Measurements from ENCODE around the gene AIMP2.
"Not testable (repeated sequence)": the region's sequence is repeated elsewhere in the genome, so short reads cannot be mapped to it uniquely, and the experiment has no call there.

Gene AIMP2

GRCh38 chr7:6007835-6008590 lies 1.1 kb upstream of the AIMP2 start:
- not testable (repeated sequence) for H3K36me3 ChIP-seq (ENCODE audit: control insufficient read depth in 2 of 2, insufficient read depth in 2 of 2, low read length in 2 of 2); H3K9me3 ChIP-seq (ENCODE audit: control insufficient read depth in 2 of 2, low read length in 2 of 2); H3K27ac ChIP-seq (ENCODE audit: low read depth in 2 of 2, low read length in 2 of 2); H3K27me3 ChIP-seq (ENCODE audit: control insufficient read depth in 2 of 2, insufficient read depth in 2 of 2, low read length in 2 of 2)
- Histone ChIP-seq H3K4me1 (ENCODE audit: control insufficient read depth in 2 of 2, insufficient read depth in 2 of 2, low read length in 2 of 2) (peaks cover 6 to 17% of the 10 kb centered on the region in 2 donors), H3K9ac (ENCODE audit: low read depth in 1 of 2, low read length in 2 of 2) (peak overlapping the region; percentile 34 to 79), H3K4me3 (ENCODE audit: low read length in 2 of 2) (peak overlapping the region; percentile 85 to 86)

GRCh38 chr7:6010370-6010769 lies 1.3 kb downstream of the AIMP2 start:
- Histone ChIP-seq H3K9ac (ENCODE audit: low read depth in 1 of 2, low read length in 2 of 2) (peak overlapping the region in 1 of 2 donors; percentile 32), H3K4me1 (ENCODE audit: control insufficient read depth in 2 of 2, insufficient read depth in 2 of 2, low read length in 2 of 2) (peaks cover 8 to 24% of the 10 kb centered on the region in 2 donors)
- not testable (repeated sequence) for H3K36me3 ChIP-seq (ENCODE audit: control insufficient read depth in 2 of 2, insufficient read depth in 2 of 2, low read length in 2 of 2); H3K27ac ChIP-seq (ENCODE audit: low read depth in 2 of 2, low read length in 2 of 2); H3K4me3 ChIP-seq (ENCODE audit: low read length in 2 of 2); H3K27me3 ChIP-seq (ENCODE audit: control insufficient read depth in 2 of 2, insufficient read depth in 2 of 2, low read length in 2 of 2); H3K9me3 ChIP-seq (ENCODE audit: control insufficient read depth in 2 of 2, low read length in 2 of 2)

- H3K27ac ChIP-seq (ENCODE audit: low read depth in 2 of 2, low read length in 2 of 2) = peak overlapping the region; percentile 78 to 89
These were observed 2.5 kb downstream of the AIMP2 start for GRCh38 chr7:6011541-6011940.

GRCh38 chr7:6012355-6013104 lies 3.5 kb downstream of the AIMP2 start:
- Histone ChIP-seq H3K9ac (ENCODE audit: low read depth in 1 of 2, low read length in 2 of 2) (peak overlapping the region in 1 of 2 donors; percentile 50), H3K4me1 (ENCODE audit: control insufficient read depth in 2 of 2, insufficient read depth in 2 of 2, low read length in 2 of 2) (peaks cover 8 to 22% of the 10 kb centered on the region in 2 donors), H3K36me3 (ENCODE audit: control insufficient read depth in 2 of 2, insufficient read depth in 2 of 2, low read length in 2 of 2) (peaks cover 15 to 20% of the 10 kb centered on the region in 2 donors), H3K4me3 (ENCODE audit: low read length in 2 of 2) (peak overlapping the region in 1 of 2 donors; percentile 14), H3K27me3 (ENCODE audit: control insufficient read depth in 2 of 2, insufficient read depth in 2 of 2, low read length in 2 of 2) (no peaks in the 10 kb centered on the region), H3K27ac (ENCODE audit: low read depth in 2 of 2, low read length in 2 of 2) (peak overlapping the region; percentile 78 to 89), H3K9me3 (ENCODE audit: control insufficient read depth in 2 of 2, low read length in 2 of 2) (no peaks in the 10 kb centered on the region)

More at GRCh38 chr7:6011541-6011940, 2.5 kb downstream of the AIMP2 start:
- Histone ChIP-seq H3K9me3 (ENCODE audit: control insufficient read depth in 2 of 2, low read length in 2 of 2) (no peaks in the 10 kb centered on the region), H3K36me3 (ENCODE audit: control insufficient read depth in 2 of 2, insufficient read depth in 2 of 2, low read length in 2 of 2) (peaks cover 8 to 13% of the 10 kb centered on the region in 2 donors), H3K4me1 (ENCODE audit: control insufficient read depth in 2 of 2, insufficient read depth in 2 of 2, low read length in 2 of 2) (peaks cover 8 to 24% of the 10 kb centered on the region in 2 donors), H3K27me3 (ENCODE audit: control insufficient read depth in 2 of 2, insufficient read depth in 2 of 2, low read length in 2 of 2) (no peaks in the 10 kb centered on the region), H3K9ac (ENCODE audit: low read depth in 1 of 2, low read length in 2 of 2) (peak overlapping the region in 1 of 2 donors; percentile 26), H3K4me3 (ENCODE audit: low read length in 2 of 2) (no peak overlapping the region)

GRCh38 chr7:6015917-6016652 lies 7.0 kb downstream of the AIMP2 start:
- Histone ChIP-seq H3K9me3 (ENCODE audit: control insufficient read depth in 2 of 2, low read length in 2 of 2) (no peaks in the 10 kb centered on the region), H3K4me3 (ENCODE audit: low read length in 2 of 2) (no peak overlapping the region), H3K4me1 (ENCODE audit: control insufficient read depth in 2 of 2, insufficient read depth in 2 of 2, low read length in 2 of 2) (peaks cover 6 to 24% of the 10 kb centered on the region in 2 donors), H3K27ac (ENCODE audit: low read depth in 2 of 2, low read length in 2 of 2) (no peak overlapping the region), H3K27me3 (ENCODE audit: control insufficient read depth in 2 of 2, insufficient read depth in 2 of 2, low read length in 2 of 2) (no peaks in the 10 kb centered on the region), H3K9ac (ENCODE audit: low read depth in 1 of 2, low read length in 2 of 2) (no peak overlapping the region), H3K36me3 (ENCODE audit: control insufficient read depth in 2 of 2, insufficient read depth in 2 of 2, low read length in 2 of 2) (peaks cover 24 to 42% of the 10 kb centered on the region in 2 donors)

- Histone ChIP-seq H3K9ac (ENCODE audit: low read depth in 1 of 2, low read length in 2 of 2) (no peak overlapping the region), H3K9me3 (ENCODE audit: control insufficient read depth in 2 of 2, low read length in 2 of 2) (no peaks in the 10 kb centered on the region), H3K27ac (ENCODE audit: low read depth in 2 of 2, low read length in 2 of 2) (no peak overlapping the region), H3K4me3 (ENCODE audit: low read length in 2 of 2) (no peak overlapping the region), H3K36me3 (ENCODE audit: control insufficient read depth in 2 of 2, insufficient read depth in 2 of 2, low read length in 2 of 2) (peaks cover 28 to 46% of the 10 kb centered on the region in 2 donors), H3K27me3 (ENCODE audit: control insufficient read depth in 2 of 2, insufficient read depth in 2 of 2, low read length in 2 of 2) (no peaks in the 10 kb centered on the region), H3K4me1 (ENCODE audit: control insufficient read depth in 2 of 2, insufficient read depth in 2 of 2, low read length in 2 of 2) (peaks cover 6 to 23% of the 10 kb centered on the region in 2 donors)
These were observed 7.5 kb downstream of the AIMP2 start for GRCh38 chr7:6016653-6016966.

GRCh38 chr7:6020371-6021286 lies 11.6 kb downstream of the AIMP2 start:
- Histone ChIP-seq H3K4me3 (ENCODE audit: low read length in 2 of 2) (no peak overlapping the region), H3K27me3 (ENCODE audit: control insufficient read depth in 2 of 2, insufficient read depth in 2 of 2, low read length in 2 of 2) (no peaks in the 10 kb centered on the region), H3K9ac (ENCODE audit: low read depth in 1 of 2, low read length in 2 of 2) (no peak overlapping the region), H3K27ac (ENCODE audit: low read depth in 2 of 2, low read length in 2 of 2) (no peak overlapping the region), H3K4me1 (ENCODE audit: control insufficient read depth in 2 of 2, insufficient read depth in 2 of 2, low read length in 2 of 2) (peaks cover 0 to 20% of the 10 kb centered on the region in 2 donors), H3K9me3 (ENCODE audit: control insufficient read depth in 2 of 2, low read length in 2 of 2) (no peaks in the 10 kb centered on the region), H3K36me3 (ENCODE audit: control insufficient read depth in 2 of 2, insufficient read depth in 2 of 2, low read length in 2 of 2) (peaks cover 54 to 74% of the 10 kb centered on the region in 2 donors)

GRCh38 chr7:6022707-6023106 lies 13.6 kb downstream of the AIMP2 start:
- Histone ChIP-seq H3K27ac (ENCODE audit: low read depth in 2 of 2, low read length in 2 of 2) (no peak overlapping the region), H3K36me3 (ENCODE audit: control insufficient read depth in 2 of 2, insufficient read depth in 2 of 2, low read length in 2 of 2) (peaks cover 40 to 73% of the 10 kb centered on the region in 2 donors), H3K9ac (ENCODE audit: low read depth in 1 of 2, low read length in 2 of 2) (no peak overlapping the region), H3K4me3 (ENCODE audit: low read length in 2 of 2) (no peak overlapping the region), H3K4me1 (ENCODE audit: control insufficient read depth in 2 of 2, insufficient read depth in 2 of 2, low read length in 2 of 2) (peaks cover 13 to 39% of the 10 kb centered on the region in 2 donors), H3K9me3 (ENCODE audit: control insufficient read depth in 2 of 2, low read length in 2 of 2) (no peaks in the 10 kb centered on the region), H3K27me3 (ENCODE audit: control insufficient read depth in 2 of 2, insufficient read depth in 2 of 2, low read length in 2 of 2) (no peaks in the 10 kb centered on the region)

- Histone ChIP-seq H3K9me3 (ENCODE audit: control insufficient read depth in 2 of 2, low read length in 2 of 2) (no peaks in the 10 kb centered on the region), H3K4me3 (ENCODE audit: low read length in 2 of 2) (no peak overlapping the region), H3K27me3 (ENCODE audit: control insufficient read depth in 2 of 2, insufficient read depth in 2 of 2, low read length in 2 of 2) (no peaks in the 10 kb centered on the region), H3K9ac (ENCODE audit: low read depth in 1 of 2, low read length in 2 of 2) (peak overlapping the region in 1 of 2 donors; percentile 31), H3K27ac (ENCODE audit: low read depth in 2 of 2, low read length in 2 of 2) (peak overlapping the region; percentile 29 to 84), H3K36me3 (ENCODE audit: control insufficient read depth in 2 of 2, insufficient read depth in 2 of 2, low read length in 2 of 2) (peaks cover 43 to 78% of the 10 kb centered on the region in 2 donors), H3K4me1 (ENCODE audit: control insufficient read depth in 2 of 2, insufficient read depth in 2 of 2, low read length in 2 of 2) (peaks cover 13 to 50% of the 10 kb centered on the region in 2 donors)
These were observed 14.9 kb downstream of the AIMP2 start for GRCh38 chr7:6023974-6024435.

Data from mucosa of rectum (tissue), 2 donors.